H9 (cell line): ENCODE measurements around the gene GPR83. TPM values are rescaled to one million over a fixed set of nuclear protein-coding genes. Genes with fewer than 3 reads are reported as not detected.

Source experiments
- DNase-seq: peaks from one replicate; pipeline ENCODE4 v3.0.0-alpha.2; 2017
- H2AFZ ChIP-seq: one replicate; pipeline ENCODE4 v1.6.1; 2013; ENCODE audit warnings: mild to moderate bottlenecking, low read length, control low read depth, moderate library complexity
- H2AK5ac ChIP-seq: 2 replicates; pipeline ENCODE4 v1.6.1; 2013; ENCODE audit warnings: low read length, control low read depth, mixed read lengths; ENCODE audit not compliant: insufficient read length
- H2BK120ac ChIP-seq: one replicate; pipeline ENCODE4 v1.6.1; 2013; ENCODE audit warnings: low read depth, mild to moderate bottlenecking, low read length, control low read depth, inconsistent platforms; ENCODE audit not compliant: poor library complexity, severe bottlenecking
- H2BK12ac ChIP-seq: 2 replicates; pipeline ENCODE4 v1.6.1; 2013; ENCODE audit warnings: low read length, control low read depth, mixed read lengths, low read depth; ENCODE audit not compliant: insufficient read length
- H2BK15ac ChIP-seq: 2 replicates; pipeline ENCODE4 v1.6.1; 2013; ENCODE audit warnings: low read depth, low read length, control low read depth
- H2BK20ac ChIP-seq: one replicate; pipeline ENCODE4 v1.6.1; 2013; ENCODE audit warnings: low read depth, mild to moderate bottlenecking, low read length, control low read depth, inconsistent platforms; ENCODE audit not compliant: poor library complexity, severe bottlenecking
- H2BK5ac ChIP-seq: 2 replicates; pipeline ENCODE4 v1.6.1; 2013; ENCODE audit warnings: low read length, control low read depth, mixed read lengths; ENCODE audit not compliant: insufficient read length
- H3K14ac ChIP-seq: 2 replicates; pipeline ENCODE4 v1.6.1; 2013; ENCODE audit warnings: low read length, control low read depth; ENCODE audit not compliant: insufficient read depth
- H3K18ac ChIP-seq: 2 replicates; pipeline ENCODE4 v1.6.1; 2013; ENCODE audit warnings: low read depth, mild to moderate bottlenecking, mixed read lengths, low read length, control low read depth; ENCODE audit not compliant: insufficient read length
- H3K23ac ChIP-seq: 2 replicates; pipeline ENCODE4 v1.6.1; 2013; ENCODE audit warnings: low read length, control low read depth, mixed read lengths, low read depth; ENCODE audit not compliant: insufficient read length
- H3K23me2 ChIP-seq: 2 replicates; pipeline ENCODE4 v1.6.1; 2013; ENCODE audit warnings: low read depth, mild to moderate bottlenecking, mixed read lengths, low read length, control low read depth; ENCODE audit not compliant: insufficient read length, poor library complexity, severe bottlenecking
- H3K27ac ChIP-seq: 2 replicates; pipeline ENCODE4 v1.5.1; 2013; ENCODE audit warnings: low read length, control low read depth, mixed read lengths, low read depth; ENCODE audit not compliant: insufficient read length
- H3K27me3 ChIP-seq: 2 replicates; pipeline ENCODE4 v1.6.1; 2013; ENCODE audit warnings: low read length, control low read depth, inconsistent platforms; ENCODE audit not compliant: insufficient read depth
- H3K4ac ChIP-seq: 2 replicates; pipeline ENCODE4 v1.6.1; 2013; ENCODE audit warnings: low read depth, mild to moderate bottlenecking, control low read depth, inconsistent platforms, low read length, moderate library complexity
- H3K4me1 ChIP-seq: 2 replicates; pipeline ENCODE4 v1.6.1; 2013; ENCODE audit warnings: low read length, control low read depth, inconsistent platforms; ENCODE audit not compliant: insufficient read depth
- H3K4me2 ChIP-seq: 2 replicates; pipeline ENCODE4 v1.6.1; 2013; ENCODE audit warnings: low read length, control low read depth, mixed read lengths; ENCODE audit not compliant: insufficient read length, insufficient read depth
- H3K56ac ChIP-seq: 2 replicates; pipeline ENCODE4 v1.6.1; 2013; ENCODE audit warnings: low read depth, mild to moderate bottlenecking, mixed read lengths, low read length, control low read depth; ENCODE audit not compliant: insufficient read length
- H3K79me1 ChIP-seq: 2 replicates; pipeline ENCODE4 v1.6.1; 2013; ENCODE audit warnings: low read depth, mild to moderate bottlenecking, moderate library complexity, low read length, control low read depth, inconsistent platforms; ENCODE audit not compliant: insufficient read depth, poor library complexity, severe bottlenecking
- H3K79me2 ChIP-seq: 2 replicates; pipeline ENCODE4 v1.6.1; 2013; ENCODE audit warnings: low read length, control low read depth, inconsistent platforms; ENCODE audit not compliant: insufficient read depth
- H3K9ac ChIP-seq: 2 replicates; pipeline ENCODE4 v1.6.1; 2013; ENCODE audit warnings: low read length, control low read depth, mixed read lengths; ENCODE audit not compliant: insufficient read length; ENCODE audit errors: extremely low read depth
- H3K9me3 ChIP-seq: one replicate; pipeline ENCODE4 v1.6.1; 2013; ENCODE audit warnings: low read depth, low read length, inconsistent platforms; ENCODE audit not compliant: control insufficient read depth
- H3T11ph ChIP-seq: one replicate; pipeline ENCODE4 v1.6.1; 2013; ENCODE audit warnings: mild to moderate bottlenecking, low read length, control low read depth, inconsistent platforms
- H4K20me1 ChIP-seq: one replicate; pipeline ENCODE4 v1.6.1; 2013; ENCODE audit not compliant: control insufficient read depth, insufficient read length, insufficient read depth
- H4K5ac ChIP-seq: 2 replicates; pipeline ENCODE4 v1.6.1; 2013; ENCODE audit warnings: low read depth, mild to moderate bottlenecking, mixed read lengths, low read length, control low read depth; ENCODE audit not compliant: insufficient read length
- H4K8ac ChIP-seq: replicated peaks from 2 replicates; pipeline ENCODE4 v1.6.1; 2013; ENCODE audit warnings: low read length, control low read depth, mixed read lengths, low read depth; ENCODE audit not compliant: insufficient read length
- H4K91ac ChIP-seq: 2 replicates; pipeline ENCODE4 v1.6.1; 2013; ENCODE audit warnings: low read depth, mild to moderate bottlenecking, moderate library complexity, mixed read lengths, low read length, control low read depth; ENCODE audit not compliant: insufficient read length
- H3K27ac Mint-ChIP-seq, 3 experiments: 2 replicates in 2 of 3; 3 replicates in 1 of 3; pipeline ENCODE4 v1.8.0; 2020 to 2021; ENCODE audit warnings: mixed read lengths in 3 of 3, mild to moderate bottlenecking in 1 of 3, moderate library complexity in 1 of 3
- H3K27me3 Mint-ChIP-seq: 2 replicates; pipeline ENCODE4 v1.8.0; 2021; ENCODE audit warnings: low read depth, mild to moderate bottlenecking, moderate library complexity, mixed read lengths
- H3K36me3 Mint-ChIP-seq, 3 experiments: 2 replicates in 2 of 3; 3 replicates in 1 of 3; pipeline ENCODE4 v1.8.0; 2020 to 2021; ENCODE audit warnings: low read depth in 3 of 3, mixed read lengths in 3 of 3; ENCODE audit not compliant: insufficient read depth in 1 of 3
- H3K4me1 Mint-ChIP-seq, 2 experiments: 2 replicates each; pipeline ENCODE4 v1.8.0; 2020; ENCODE audit warnings: mixed read lengths in 2 of 2
- H3K4me3 Mint-ChIP-seq, 2 experiments: 2 replicates in 1 of 2; 3 replicates in 1 of 2; pipeline ENCODE4 v1.8.0; 2020 to 2021; ENCODE audit warnings: mild to moderate bottlenecking in 2 of 2, mixed read lengths in 2 of 2, moderate library complexity in 1 of 2
- H3K9me3 Mint-ChIP-seq, 2 experiments: 2 replicates in 1 of 2; 3 replicates in 1 of 2; pipeline ENCODE4 v1.8.0; 2020; ENCODE audit warnings: mild to moderate bottlenecking in 2 of 2, mixed read lengths in 2 of 2, moderate library complexity in 1 of 2
- CTCF ChIP-seq: fragments of 200-600 bp; sonication (generic); conservative IDR thresholded peaks from 3 replicates; pipeline ENCODE4 v1.8.0; 2021; ENCODE audit warnings: antibody characterized with exemption, mild to moderate bottlenecking
- WGBS: extraction: QIAGEN DNeasy Blood & Tissue Kit; methylation state at CpG from one replicate; pipeline ENCODE4 v1.1.7; 2013; ENCODE audit warnings: missing lambda C conversion rate, low lambda C conversion rate, mixed read lengths; ENCODE audit not compliant: insufficient read length; ENCODE audit errors: extremely low coverage; 5-methylcytosine and 5-hydroxymethylcytosine counted together
- total RNA-seq: library from RNA; stranded (reverse); gene quantifications from 2 replicates; pipeline ENCODE4 v1.2.1, GENCODE V29; 2021

GPR83 gene
- total RNA-seq, 1 experiment from 2014 or later: not detected

DNA sequence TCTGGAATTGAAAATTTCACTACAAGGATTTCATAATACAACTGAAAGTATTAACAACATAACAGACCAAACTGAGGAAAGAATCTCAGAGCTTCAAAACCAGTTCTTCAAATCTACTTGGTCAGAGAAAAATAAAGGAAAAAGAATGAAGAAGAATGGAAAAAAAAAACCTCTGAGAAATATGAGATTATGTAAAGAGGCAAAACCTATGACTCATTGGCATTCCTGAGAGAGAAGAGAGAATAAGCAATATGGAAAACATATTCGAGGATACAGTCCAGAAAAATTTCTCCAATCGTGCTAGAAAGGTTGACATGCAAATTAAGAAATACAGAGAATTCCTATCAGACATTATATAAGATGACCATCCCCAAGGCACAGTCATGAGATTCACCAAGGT, 23.4 kb upstream of the GPR83 start:
- H3K18ac ChIP-seq: no peak overlapping the region
- H3K27ac Mint-ChIP-seq: no peak overlapping the region; a peak in 1 of 7 replicates
- no peak overlapping the region for H2BK12ac ChIP-seq
- H2BK120ac ChIP-seq: no peak overlapping the region
- H4K20me1 ChIP-seq: no peaks in the 10 kb centered on the region
- H2BK20ac ChIP-seq: no peak overlapping the region
- no peaks in the 10 kb centered on the region for H3K9me3 ChIP-seq
- H3K9ac ChIP-seq: no peak overlapping the region
- H3K27me3 ChIP-seq: no peaks in the 10 kb centered on the region
- no peak for TF ChIP-seq CTCF
- DNase-seq: no peak
- H3K14ac ChIP-seq: no peak overlapping the region
- no CpG with 5 or more reads among the region's 2 CpGs for WGBS
- H4K91ac ChIP-seq: no peak overlapping the region
- H3K4me2 ChIP-seq: no peak overlapping the region
- peaks cover 14 to 47% (median 33%) of the 10 kb centered on the region in 3 experiments for H3K36me3 Mint-ChIP-seq
- H2AK5ac ChIP-seq: no peak overlapping the region
- peaks cover 6 to 12% of the 10 kb centered on the region in 2 experiments for H3K4me1 Mint-ChIP-seq
- H3K23ac ChIP-seq: no peak overlapping the region
- H3T11ph ChIP-seq: no peak overlapping the region
- H3K27me3 Mint-ChIP-seq: no peaks in the 10 kb centered on the region; the same call in 1 of the 2 replicates
- H2AFZ ChIP-seq: no peak overlapping the region
- no peak overlapping the region for H3K27ac ChIP-seq
- H3K23me2 ChIP-seq: no peaks in the 10 kb centered on the region
- peaks cover 2 to 3% of the 10 kb centered on the region in 2 experiments; a peak in 2 of 5 replicates for H3K9me3 Mint-ChIP-seq
- H3K4ac ChIP-seq: no peak overlapping the region
- no peak overlapping the region for H4K8ac ChIP-seq
- H2BK15ac ChIP-seq: no peak overlapping the region
- H4K5ac ChIP-seq: no peak overlapping the region
- no peaks in the 10 kb centered on the region for H3K79me1 ChIP-seq
- no peaks in the 10 kb centered on the region for H3K4me1 ChIP-seq
- H3K79me2 ChIP-seq: no peaks in the 10 kb centered on the region
- no peak overlapping the region for H2BK5ac ChIP-seq
- H3K56ac ChIP-seq: no peak overlapping the region
- no peak overlapping the region for H3K4me3 Mint-ChIP-seq
